ENCODE data around the gene KCNMA1. TPM values are rescaled to one million over a fixed set of nuclear protein-coding genes. Genes with fewer than 3 reads are reported as not detected.
A peak's percentile ranks its signal among the peaks of the same experiment; 100 is the strongest.

Gene KCNMA1
- total RNA-seq, 1 experiment from 2014 or later = 20.7 TPM

DNA sequence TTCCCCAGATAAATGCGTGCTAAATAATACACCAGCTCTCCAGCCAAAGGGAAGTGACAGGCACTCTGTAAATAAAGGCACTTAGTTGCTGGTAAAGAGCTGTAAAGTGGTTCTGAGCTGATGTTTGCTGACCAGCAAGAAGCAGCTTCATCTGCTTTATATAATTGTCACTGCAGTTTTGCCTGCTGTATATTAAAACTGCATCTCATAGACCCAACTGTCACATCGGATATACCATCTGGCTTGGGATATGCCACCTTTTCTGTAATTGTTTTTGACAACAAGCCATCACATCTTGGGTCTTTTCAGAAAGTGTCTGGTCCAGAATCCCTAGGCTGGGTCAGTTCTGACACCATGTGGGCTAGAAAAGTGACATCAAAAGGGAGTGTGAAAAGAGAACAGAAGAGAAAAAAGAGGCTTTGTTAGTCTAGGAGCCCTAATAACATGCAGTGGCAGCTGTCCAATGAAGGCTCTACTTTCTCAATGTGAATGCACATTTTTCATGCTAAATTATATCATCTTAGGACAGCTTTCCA is 697.6 kb downstream of the KCNMA1 start:
- POLR2A ChIA-PET = no interaction called here
- no peak for DNase-seq

DNA sequence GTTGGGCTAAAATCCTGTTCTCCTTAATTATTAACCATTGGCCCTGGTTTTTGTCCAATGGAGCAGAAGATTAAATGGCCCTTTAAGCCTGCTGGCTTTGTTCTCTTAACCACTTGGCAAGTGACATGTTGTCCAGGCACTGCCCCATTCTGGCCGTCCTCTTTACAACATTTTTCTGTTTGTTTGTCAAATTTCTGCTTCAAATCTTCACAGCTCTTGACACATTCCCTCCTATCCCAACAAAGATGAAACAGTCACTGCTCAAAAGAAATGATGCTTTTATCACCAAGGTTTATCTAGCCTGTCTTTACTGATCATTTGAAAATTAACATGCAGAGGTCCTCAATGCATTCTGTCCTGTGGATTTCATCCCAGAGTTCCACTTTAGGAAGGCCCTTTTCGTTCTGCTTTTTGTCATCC is 700.4 kb downstream of the KCNMA1 start:
- no peaks in the 10 kb centered on the region for H3K27me3 Mint-ChIP-seq (ENCODE audit: insufficient read depth, unreplicated experiment)
- Histone ChIP-seq H3K27me3 (replicated peaks; ENCODE audit: control insufficient read depth, insufficient read depth, low read length) (no peaks in the 10 kb centered on the region), H3K36me3 (ENCODE audit: control insufficient read depth, insufficient read depth, low read length) (no peaks in the 10 kb centered on the region), H3K4me1 (0 out of 2 replicates have a peak, but pooled peaks cover 6% of the 10 kb centered on the region), H3K9me3 (no peaks in the 10 kb centered on the region), H3K4me3 (ENCODE audit: low read depth, low read length) (no peak overlapping the region)
- H3K4me3 Mint-ChIP-seq (ENCODE audit: unreplicated experiment) = no peak overlapping the region
- intact Hi-C loops (cut with micrococcal nuclease; ENCODE audit: unreplicated experiment) = no loop called here
- BruUV-seq (replicated peaks) = no TSS peak
- H3K27ac Mint-ChIP-seq (ENCODE audit: unreplicated experiment) = no peak overlapping the region
- peaks cover 12% of the 10 kb centered on the region for H3K4me1 Mint-ChIP-seq (ENCODE audit: low read depth, unreplicated experiment)
- POLR2A ChIA-PET = no interaction called here
- peak in 1 of 2 experiments; percentile 16 for DNase-seq
- H3K9me3 Mint-ChIP-seq (ENCODE audit: unreplicated experiment) = no peaks in the 10 kb centered on the region
- CTCF ChIA-PET = no interaction called here
- no peaks in the 10 kb centered on the region for H3K36me3 Mint-ChIP-seq (ENCODE audit: insufficient read depth, unreplicated experiment)
- TF ChIP-seq, protein P1, sequence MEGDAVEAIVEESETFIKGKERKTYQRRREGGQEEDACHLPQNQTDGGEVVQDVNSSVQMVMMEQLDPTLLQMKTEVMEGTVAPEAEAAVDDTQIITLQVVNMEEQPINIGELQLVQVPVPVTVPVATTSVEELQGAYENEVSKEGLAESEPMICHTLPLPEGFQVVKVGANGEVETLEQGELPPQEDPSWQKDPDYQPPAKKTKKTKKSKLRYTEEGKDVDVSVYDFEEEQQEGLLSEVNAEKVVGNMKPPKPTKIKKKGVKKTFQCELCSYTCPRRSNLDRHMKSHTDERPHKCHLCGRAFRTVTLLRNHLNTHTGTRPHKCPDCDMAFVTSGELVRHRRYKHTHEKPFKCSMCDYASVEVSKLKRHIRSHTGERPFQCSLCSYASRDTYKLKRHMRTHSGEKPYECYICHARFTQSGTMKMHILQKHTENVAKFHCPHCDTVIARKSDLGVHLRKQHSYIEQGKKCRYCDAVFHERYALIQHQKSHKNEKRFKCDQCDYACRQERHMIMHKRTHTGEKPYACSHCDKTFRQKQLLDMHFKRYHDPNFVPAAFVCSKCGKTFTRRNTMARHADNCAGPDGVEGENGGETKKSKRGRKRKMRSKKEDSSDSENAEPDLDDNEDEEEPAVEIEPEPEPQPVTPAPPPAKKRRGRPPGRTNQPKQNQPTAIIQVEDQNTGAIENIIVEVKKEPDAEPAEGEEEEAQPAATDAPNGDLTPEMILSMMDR (IDR thresholded peaks at IDR 0.05; ENCODE audit: insufficient read depth in 1 of 2, low read depth in 1 of 2, low read length in 1 of 2, severe bottlenecking in 1 of 2, unreplicated experiment in 1 of 2) = no peak

More for the DNA sequence above, 697.6 kb downstream of the KCNMA1 start:
- Histone ChIP-seq H3K4me3 (ENCODE audit: low read depth, low read length) (no peak overlapping the region), H3K9me3 (no peaks in the 10 kb centered on the region), H3K4me1 (0 out of 2 replicates have a peak, but pooled peaks cover 6% of the 10 kb centered on the region), H3K27me3 (replicated peaks; ENCODE audit: control insufficient read depth, insufficient read depth, low read length) (no peaks in the 10 kb centered on the region), H3K36me3 (ENCODE audit: control insufficient read depth, insufficient read depth, low read length) (no peaks in the 10 kb centered on the region)
- CTCF ChIA-PET = no interaction called here
- no TSS peak for BruUV-seq (replicated peaks)
- TF ChIP-seq, protein P1 (IDR thresholded peaks at IDR 0.05; ENCODE audit: insufficient read depth in 1 of 2, low read depth in 1 of 2, low read length in 1 of 2, severe bottlenecking in 1 of 2, unreplicated experiment in 1 of 2) = no peak
- H3K27ac Mint-ChIP-seq (ENCODE audit: unreplicated experiment) = no peak overlapping the region
- intact Hi-C loops (cut with micrococcal nuclease; ENCODE audit: unreplicated experiment) = no loop called here
- H3K27me3 Mint-ChIP-seq (ENCODE audit: insufficient read depth, unreplicated experiment) = no peaks in the 10 kb centered on the region
- H3K4me1 Mint-ChIP-seq (ENCODE audit: low read depth, unreplicated experiment) = peaks cover 12% of the 10 kb centered on the region
- H3K9me3 Mint-ChIP-seq (ENCODE audit: unreplicated experiment) = no peaks in the 10 kb centered on the region
- H3K4me3 Mint-ChIP-seq (ENCODE audit: unreplicated experiment) = no peak overlapping the region
- H3K36me3 Mint-ChIP-seq (ENCODE audit: insufficient read depth, unreplicated experiment) = no peaks in the 10 kb centered on the region

DNA sequence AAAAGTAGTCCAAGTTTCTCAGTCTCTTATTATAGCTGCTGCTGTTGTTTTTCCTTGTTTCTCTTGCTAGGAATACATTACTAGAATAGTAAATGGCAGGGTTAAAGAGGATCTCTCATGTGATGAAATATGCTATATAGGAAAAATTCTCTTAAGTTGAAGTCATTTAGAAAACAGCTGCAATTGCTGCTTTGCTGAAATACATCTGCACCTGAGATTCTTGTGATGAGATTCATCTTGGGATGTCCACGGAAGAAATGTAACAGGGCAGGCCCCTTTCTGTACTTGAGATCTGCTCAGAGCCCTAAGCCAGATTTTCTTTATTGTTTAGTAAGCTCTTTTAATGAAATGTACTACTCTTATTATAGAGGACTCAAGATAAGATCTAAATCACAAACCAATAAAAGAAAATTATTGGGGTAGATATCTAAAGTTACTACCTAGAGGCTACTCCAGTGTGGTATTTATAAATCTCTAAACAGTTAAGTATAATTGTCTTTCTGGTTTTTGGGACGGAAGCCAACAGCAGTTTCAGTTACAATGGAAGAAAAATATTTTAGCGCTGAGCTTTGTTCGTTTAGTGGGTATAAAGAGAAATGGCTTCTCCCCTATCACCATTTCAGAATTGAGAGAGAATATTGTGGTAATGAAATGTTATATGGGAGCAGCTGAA is 701.5 kb downstream of the KCNMA1 start:
- no peak for DNase-seq
- no TSS peak for BruUV-seq (replicated peaks)
- H3K36me3 Mint-ChIP-seq (ENCODE audit: insufficient read depth, unreplicated experiment) = no peaks in the 10 kb centered on the region
- Histone ChIP-seq H3K27me3 (replicated peaks; ENCODE audit: control insufficient read depth, insufficient read depth, low read length) (no peaks in the 10 kb centered on the region), H3K4me3 (ENCODE audit: low read depth, low read length) (no peak overlapping the region), H3K4me1 (0 out of 2 replicates have a peak, but pooled peaks cover 6% of the 10 kb centered on the region), H3K9me3 (no peaks in the 10 kb centered on the region), H3K36me3 (ENCODE audit: control insufficient read depth, insufficient read depth, low read length) (no peaks in the 10 kb centered on the region)
- ChIA-PET POLR2A (no interaction called here), CTCF (no interaction called here)
- intact Hi-C loops (cut with micrococcal nuclease; ENCODE audit: unreplicated experiment) = no loop called here
- H3K27ac Mint-ChIP-seq (ENCODE audit: unreplicated experiment) = no peak overlapping the region
- no peaks in the 10 kb centered on the region for H3K9me3 Mint-ChIP-seq (ENCODE audit: unreplicated experiment)
- TF ChIP-seq, protein P1 (IDR thresholded peaks at IDR 0.05; ENCODE audit: insufficient read depth in 1 of 2, low read depth in 1 of 2, low read length in 1 of 2, severe bottlenecking in 1 of 2, unreplicated experiment in 1 of 2) = no peak
- H3K4me3 Mint-ChIP-seq (ENCODE audit: unreplicated experiment) = no peak overlapping the region
- H3K27me3 Mint-ChIP-seq (ENCODE audit: insufficient read depth, unreplicated experiment) = no peaks in the 10 kb centered on the region
- peaks cover 12% of the 10 kb centered on the region for H3K4me1 Mint-ChIP-seq (ENCODE audit: low read depth, unreplicated experiment)
